ENCODE results near the gene MAN2C1. TPM values are rescaled to one million over a fixed set of nuclear protein-coding genes. Genes with fewer than 3 reads are reported as not detected.
A peak's percentile ranks its signal among the peaks of the same experiment; 100 is the strongest.
"Not testable (repeated sequence)": the region's sequence is repeated elsewhere in the genome, so short reads cannot be mapped to it uniquely, and the experiment has no call there.

The MAN2C1 gene
- total RNA-seq, 1 donor from 2014 or later: 252 TPM

- H3K27ac ChIP-seq: no peak overlapping the region
- intact Hi-C loops (cut with DNase I): no loop called here
- H3K4me1 ChIP-seq: no peaks in the 10 kb centered on the region
- H3K36me3 ChIP-seq: peaks cover 99% of the 10 kb centered on the region
- TF ChIP-seq CTCF (IDR thresholded peaks at IDR 0.05): no peak
- H3K4me3 ChIP-seq: no peak overlapping the region
- H3K27me3 ChIP-seq: no peaks in the 10 kb centered on the region
- ATAC-seq (no peak), DNase-seq (no peak)
- no peaks in the 10 kb centered on the region for H3K9me3 ChIP-seq
Observed at GRCh38 chr15:75397494-75397893, 29.1 kb upstream of the MAN2C1 start.

GRCh38 chr15:75389791-75390382, 21.5 kb upstream of the MAN2C1 start:
- ATAC-seq (peak; percentile 34), DNase-seq (no peak)
- peaks cover 99% of the 10 kb centered on the region for H3K36me3 ChIP-seq
- H3K4me3 ChIP-seq: no peak overlapping the region
- no peak for TF ChIP-seq CTCF (IDR thresholded peaks at IDR 0.05)
- H3K4me1 ChIP-seq: no peaks in the 10 kb centered on the region
- intact Hi-C loops (cut with DNase I): no loop called here
- H3K27ac ChIP-seq: no peak overlapping the region
- no peaks in the 10 kb centered on the region for H3K27me3 ChIP-seq
- no peaks in the 10 kb centered on the region for H3K9me3 ChIP-seq

GRCh38 chr15:75383986-75384385, 15.6 kb upstream of the MAN2C1 start:
- not testable (repeated sequence) for ATAC-seq

GRCh38 chr15:75380773-75381172, 12.4 kb upstream of the MAN2C1 start:
- H3K36me3 ChIP-seq: peaks cover 97% of the 10 kb centered on the region
- intact Hi-C loops (cut with DNase I): no loop called here
- no peaks in the 10 kb centered on the region for H3K4me1 ChIP-seq
- no peaks in the 10 kb centered on the region for H3K9me3 ChIP-seq
- H3K4me3 ChIP-seq: no peak overlapping the region
- no peak overlapping the region for H3K27ac ChIP-seq
- no peak for DNase-seq
- no peak for ATAC-seq
- TF ChIP-seq CTCF (IDR thresholded peaks at IDR 0.05): no peak
- no peaks in the 10 kb centered on the region for H3K27me3 ChIP-seq

More at GRCh38 chr15:75383986-75384385, 15.6 kb upstream of the MAN2C1 start:
- H3K27me3 ChIP-seq; H3K4me1 ChIP-seq; intact Hi-C loops (cut with DNase I); DNase-seq; H3K4me3 ChIP-seq; H3K9me3 ChIP-seq; H3K27ac ChIP-seq: not testable (repeated sequence)
- H3K36me3 ChIP-seq: peaks cover 96% of the 10 kb centered on the region

- Histone ChIP-seq H3K27me3 (no peaks in the 10 kb centered on the region), H3K4me3 (no peak overlapping the region), H3K9me3 (no peaks in the 10 kb centered on the region), H3K4me1 (peaks cover 18% of the 10 kb centered on the region), H3K36me3 (peaks cover 57% of the 10 kb centered on the region), H3K27ac (no peak overlapping the region)
- DNase-seq (no peak), ATAC-seq (no peak)
- intact Hi-C loops (cut with DNase I): no loop called here
- TF ChIP-seq CTCF (IDR thresholded peaks at IDR 0.05): no peak
Observed at GRCh38 chr15:75371901-75372688, 3.7 kb upstream of the MAN2C1 start.

- ATAC-seq: no peak
- Histone ChIP-seq H3K4me1 (peaks cover 18% of the 10 kb centered on the region), H3K27me3 (no peaks in the 10 kb centered on the region), H3K9me3 (no peaks in the 10 kb centered on the region), H3K4me3 (no peak overlapping the region), H3K27ac (no peak overlapping the region), H3K36me3 (peaks cover 57% of the 10 kb centered on the region)
- no peak for DNase-seq
- TF ChIP-seq CTCF (IDR thresholded peaks at IDR 0.05): no peak
- intact Hi-C loops (cut with DNase I): no loop called here
Observed at GRCh38 chr15:75371486-75371885, 3.1 kb upstream of the MAN2C1 start.

All from upper lobe of right lung (tissue), 1 donor.